Breast epithelium (tissue), 3 donors: ENCODE measurements around the gene RASA3.

Experiments used
- POLR2A ChIP-seq: fragments of 450-650 bp; IDR thresholded peaks from one replicate; pipeline ENCODE4 v1.6.1; 2016; ENCODE audit warnings: antibody characterized with exemption, mild to moderate bottlenecking, moderate library complexity
- TF ChIP-seq, protein P1 (sequence below), 3 donors: fragments of 450-650 bp; IDR thresholded peaks; one replicate each; pipeline ENCODE4 v1.5.1; 2016 to 2017; ENCODE audit warnings: antibody characterized with exemption in 3 of 3, mild to moderate bottlenecking in 3 of 3, moderate library complexity in 3 of 3

DNA sequence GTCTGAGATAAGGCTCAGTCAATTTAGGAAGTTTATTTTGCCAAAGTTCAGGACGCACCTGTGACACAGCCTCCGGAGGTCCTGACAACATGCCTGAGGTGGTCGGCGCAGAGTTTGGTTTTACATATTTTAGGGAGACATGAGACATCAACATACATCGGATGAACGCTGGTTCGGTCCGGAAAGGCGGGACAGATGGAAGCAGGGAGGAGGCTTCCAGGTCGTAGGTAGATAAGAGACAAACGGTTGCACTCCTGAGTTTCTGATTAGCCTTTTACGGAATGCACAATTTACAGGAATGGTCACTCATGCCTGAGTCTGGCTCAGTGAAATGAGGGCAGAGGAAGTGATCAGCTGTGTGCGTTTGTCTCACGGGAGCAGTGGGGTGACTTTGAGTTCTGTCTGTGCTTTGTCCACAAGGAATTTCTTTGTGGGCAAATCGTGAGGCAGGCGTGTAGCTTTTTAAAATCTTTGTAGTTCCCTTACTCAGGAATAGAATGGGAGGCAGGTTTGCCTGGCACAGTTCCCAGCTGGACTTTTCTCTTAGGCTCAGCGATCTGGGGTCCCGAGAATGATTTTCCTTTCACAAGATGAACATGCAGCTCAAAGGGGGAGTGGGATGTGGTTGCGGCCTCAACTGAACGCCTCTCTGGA, 194.8 kb downstream of the RASA3 start:
- TF ChIP-seq, protein P1, sequence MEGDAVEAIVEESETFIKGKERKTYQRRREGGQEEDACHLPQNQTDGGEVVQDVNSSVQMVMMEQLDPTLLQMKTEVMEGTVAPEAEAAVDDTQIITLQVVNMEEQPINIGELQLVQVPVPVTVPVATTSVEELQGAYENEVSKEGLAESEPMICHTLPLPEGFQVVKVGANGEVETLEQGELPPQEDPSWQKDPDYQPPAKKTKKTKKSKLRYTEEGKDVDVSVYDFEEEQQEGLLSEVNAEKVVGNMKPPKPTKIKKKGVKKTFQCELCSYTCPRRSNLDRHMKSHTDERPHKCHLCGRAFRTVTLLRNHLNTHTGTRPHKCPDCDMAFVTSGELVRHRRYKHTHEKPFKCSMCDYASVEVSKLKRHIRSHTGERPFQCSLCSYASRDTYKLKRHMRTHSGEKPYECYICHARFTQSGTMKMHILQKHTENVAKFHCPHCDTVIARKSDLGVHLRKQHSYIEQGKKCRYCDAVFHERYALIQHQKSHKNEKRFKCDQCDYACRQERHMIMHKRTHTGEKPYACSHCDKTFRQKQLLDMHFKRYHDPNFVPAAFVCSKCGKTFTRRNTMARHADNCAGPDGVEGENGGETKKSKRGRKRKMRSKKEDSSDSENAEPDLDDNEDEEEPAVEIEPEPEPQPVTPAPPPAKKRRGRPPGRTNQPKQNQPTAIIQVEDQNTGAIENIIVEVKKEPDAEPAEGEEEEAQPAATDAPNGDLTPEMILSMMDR (IDR thresholded peaks at IDR 0.05) = no peak
- TF ChIP-seq POLR2A = no peak
